ENCODE data around the gene TRPC5OS. TPM values are rescaled to one million over a fixed set of nuclear protein-coding genes. Genes with fewer than 3 reads are reported as not detected.

Gene TRPC5OS
- polyA plus RNA-seq (ENCODE audit: insufficient read length in 3 of 3), result under 1 TPM; 0.14 to 0.26 (median 0.18) TPM

- no peak for DNase-seq (ENCODE audit: low read depth in 3 of 3, low spot score in 2 of 3)
Observed at GRCh38 chrX:111875881-111876280, at the start of gene TRPC5OS. TSS of gene TRPC5OS (plus strand) at chrX:111876181. CDS start at chrX:111901850, 25,669 bp downstream.

- no peak for DNase-seq (ENCODE audit: low read depth in 3 of 3, low spot score in 2 of 3)
Observed at GRCh38 chrX:111829345-111829744, 46.6 kb upstream of the TRPC5OS start.

GRCh38 chrX:111830571-111830970, 45.4 kb upstream of the TRPC5OS start:
- no peak for DNase-seq (ENCODE audit: low read depth in 3 of 3, low spot score in 2 of 3)

DNA sequence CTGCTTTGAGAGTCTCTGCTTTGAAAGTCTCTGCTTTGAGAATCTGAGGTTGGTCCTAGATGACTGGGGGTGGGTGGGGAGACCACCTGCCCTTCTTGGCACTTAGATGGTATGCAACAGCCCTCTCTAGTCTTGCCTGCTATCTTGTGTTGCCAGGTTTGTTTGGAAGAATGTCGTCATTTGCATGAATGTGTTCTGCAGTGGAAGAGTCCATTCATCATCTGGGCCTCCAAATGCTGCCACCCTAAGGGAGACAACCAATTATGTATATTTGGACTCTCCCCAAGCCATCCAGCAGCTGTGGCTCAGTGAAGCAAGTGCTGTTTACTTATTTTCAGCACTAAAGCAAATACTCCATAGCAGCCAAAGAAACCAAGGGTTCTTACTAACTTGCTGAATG, 44.6 kb upstream of the TRPC5OS start:
- no peak for DNase-seq (ENCODE audit: low read depth in 3 of 3, low spot score in 2 of 3)

DNA sequence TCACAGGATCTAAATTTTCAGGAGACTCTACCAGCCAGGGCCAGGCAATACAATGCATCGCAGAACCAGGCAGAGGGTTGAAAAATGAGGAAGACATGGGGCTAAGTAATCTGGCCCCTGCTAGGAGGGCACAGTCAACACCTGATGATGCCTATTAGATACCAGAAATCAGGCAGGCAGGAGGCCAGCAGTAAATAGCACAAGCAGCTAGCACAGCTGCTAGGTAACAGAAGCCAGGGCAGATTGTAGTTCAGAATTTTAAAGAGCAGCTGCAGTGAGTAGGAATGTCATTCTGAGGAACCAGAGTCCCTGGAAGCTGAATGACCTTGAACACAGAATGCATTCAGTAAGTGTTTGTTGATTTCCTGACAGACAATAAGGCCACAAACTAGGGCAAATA, 38.8 kb upstream of the TRPC5OS start:
- no peak for DNase-seq (ENCODE audit: low read depth in 3 of 3, low spot score in 2 of 3)

DNA sequence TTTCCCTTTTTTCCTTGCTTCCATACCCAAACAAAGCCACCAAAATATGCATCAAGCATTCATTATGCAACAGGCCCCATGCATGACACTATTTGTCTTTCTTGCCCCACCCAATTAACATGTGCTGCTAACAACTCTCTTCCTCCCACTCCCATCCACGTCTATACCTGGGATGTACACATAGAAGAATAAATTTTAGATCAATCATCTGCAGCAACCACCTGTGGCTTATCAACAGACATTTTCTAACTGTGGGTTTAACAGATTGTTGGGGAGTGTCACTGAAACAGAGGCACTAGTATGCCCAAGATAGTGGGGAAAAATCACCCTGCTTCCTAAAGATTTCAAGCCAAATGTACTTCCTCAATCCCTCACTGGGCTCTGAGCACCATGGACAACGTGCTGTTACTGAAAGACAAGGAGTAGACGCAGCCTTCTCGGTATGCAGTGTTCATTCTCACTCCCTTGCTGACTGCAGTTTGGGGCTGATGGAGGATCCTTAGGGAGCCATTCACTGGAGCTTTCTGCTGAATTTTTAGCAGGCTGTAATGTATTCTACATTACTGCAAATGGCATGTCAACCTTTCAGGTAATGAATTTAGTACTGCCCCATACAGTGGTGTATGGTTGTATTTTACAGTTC, 28.4 kb upstream of the TRPC5OS start:
- DNase-seq (ENCODE audit: low read depth in 3 of 3, low spot score in 2 of 3), result no peak

- no peak for DNase-seq (ENCODE audit: low read depth in 3 of 3, low spot score in 2 of 3)
Observed at GRCh38 chrX:111848541-111848940, 27.4 kb upstream of the TRPC5OS start.

DNA sequence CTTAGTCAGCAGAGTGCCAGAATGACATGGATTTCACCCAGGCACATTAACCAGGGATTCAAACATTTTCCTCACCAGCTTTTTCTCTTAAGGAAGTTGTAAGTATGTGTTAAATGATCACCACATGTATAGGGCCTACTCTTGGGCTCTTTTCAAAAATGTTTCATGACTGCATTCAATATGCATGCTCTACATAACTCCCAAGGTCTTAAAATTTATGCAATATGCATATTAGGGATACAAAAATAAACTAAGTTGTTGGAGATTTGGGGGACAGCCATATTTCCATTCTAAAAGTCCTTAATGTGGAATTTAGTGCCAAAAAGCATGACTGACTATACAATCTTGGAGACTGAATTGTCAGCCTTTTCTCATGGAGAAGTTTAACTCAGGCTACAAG, 25.0 kb upstream of the TRPC5OS start:
- no peak for DNase-seq (ENCODE audit: low read depth in 3 of 3, low spot score in 2 of 3)

DNA sequence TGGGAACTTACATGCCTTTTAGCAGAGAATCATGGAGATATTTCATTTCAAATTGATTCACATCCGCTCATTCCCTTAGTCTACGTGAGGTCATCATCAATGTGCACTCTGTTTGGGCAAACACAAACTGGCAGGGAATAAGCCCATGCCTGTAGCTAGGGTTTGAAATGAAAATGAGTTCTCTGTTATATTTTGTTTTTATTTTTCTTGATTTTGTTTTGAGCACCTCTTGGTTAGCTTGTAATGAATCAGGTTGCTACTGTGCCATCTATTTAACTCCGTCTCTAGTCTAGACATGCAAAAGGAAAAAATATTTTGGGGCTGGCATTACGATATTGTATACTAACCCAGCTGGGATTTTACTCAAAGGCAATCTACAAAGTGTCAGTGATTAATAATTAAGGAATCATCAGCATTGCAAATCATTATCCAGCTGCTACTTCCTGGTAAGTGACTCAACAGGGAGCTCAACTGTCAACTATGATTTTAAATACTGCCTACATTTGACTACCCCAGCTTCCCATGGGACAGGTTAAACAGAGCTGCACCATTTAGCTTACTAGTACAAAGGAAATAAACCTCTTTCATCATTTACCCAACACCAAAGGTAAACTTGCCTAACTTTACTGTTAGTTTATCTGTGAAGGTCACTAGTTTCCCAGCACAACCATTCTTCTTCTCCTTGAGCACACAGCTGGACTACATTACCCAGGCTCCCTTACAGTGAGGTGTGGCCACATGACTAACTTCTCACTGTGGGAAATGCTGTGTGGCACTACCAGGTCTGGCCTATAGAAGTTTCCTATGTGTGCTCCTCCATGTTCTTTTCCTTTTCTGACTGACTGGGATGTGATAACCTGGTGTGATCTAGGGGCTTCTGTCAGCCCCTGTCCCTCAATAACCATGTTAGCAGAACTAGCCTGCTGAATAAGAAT, 21.2 kb upstream of the TRPC5OS start:
- DNase-seq (ENCODE audit: low read depth in 3 of 3, low spot score in 2 of 3), result no peak

GRCh38 chrX:111857534-111858060, 18.4 kb upstream of the TRPC5OS start:
- DNase-seq (ENCODE audit: low read depth in 3 of 3, low spot score in 2 of 3), result no peak

GRCh38 chrX:111861605-111862004, 14.4 kb upstream of the TRPC5OS start:
- no peak for DNase-seq (ENCODE audit: low read depth in 3 of 3, low spot score in 2 of 3)

GRCh38 chrX:111867236-111867635, 8.7 kb upstream of the TRPC5OS start:
- no peak for DNase-seq (ENCODE audit: low read depth in 3 of 3, low spot score in 2 of 3)

DNA sequence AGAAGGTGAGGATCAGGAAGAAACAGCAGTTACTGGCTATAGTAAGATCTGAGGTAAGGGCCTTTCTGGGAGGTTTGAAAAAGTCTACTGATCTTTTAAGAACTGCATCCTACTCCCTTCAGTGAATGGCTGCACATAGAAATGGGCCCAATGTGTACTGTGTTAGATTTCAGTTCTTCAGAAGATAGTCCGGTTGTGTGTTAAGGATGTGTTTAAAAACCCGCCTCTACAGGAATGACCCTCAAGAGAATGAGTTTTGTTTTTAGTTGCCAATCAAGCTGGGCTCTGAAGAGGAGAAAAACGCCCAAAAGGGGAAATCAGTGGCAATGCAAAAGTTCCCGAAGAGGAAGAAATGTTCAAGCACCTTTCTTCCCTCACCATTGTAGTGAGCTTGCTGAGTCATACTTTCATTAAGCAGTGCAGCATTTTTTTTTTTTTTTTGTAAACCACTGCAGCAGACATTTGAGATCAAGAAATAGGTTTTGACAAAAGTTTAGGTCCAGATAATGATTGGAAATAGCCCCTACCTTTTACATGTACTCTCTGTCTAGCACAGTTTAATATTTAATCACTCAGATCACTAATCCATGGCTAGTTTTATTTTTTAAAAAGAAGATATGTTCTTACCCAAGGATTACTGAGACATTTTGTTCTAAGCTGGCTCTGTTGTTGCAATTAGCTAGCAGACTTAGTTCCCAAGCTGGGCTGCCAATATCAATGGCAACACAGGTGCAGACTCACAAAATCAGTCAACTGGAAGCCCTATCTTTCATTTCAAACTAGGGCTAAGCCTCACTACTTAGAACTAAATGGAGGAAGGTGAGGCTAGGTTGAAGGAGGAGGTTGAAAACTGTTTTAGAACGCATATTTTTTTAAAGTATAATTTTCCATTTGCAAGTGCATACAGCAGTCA, 7.0 kb upstream of the TRPC5OS start:
- DNase-seq (ENCODE audit: low read depth in 3 of 3, low spot score in 2 of 3), result no peak

GRCh38 chrX:111869639-111870034, 6.3 kb upstream of the TRPC5OS start:
- peak in 2 of 3 donors; percentile 13 to 27 for DNase-seq (ENCODE audit: low read depth in 3 of 3, low spot score in 2 of 3)

GRCh38 chrX:111874241-111874640, 1.7 kb upstream of the TRPC5OS start:
- no peak for DNase-seq (ENCODE audit: low read depth in 3 of 3, low spot score in 2 of 3)

DNA sequence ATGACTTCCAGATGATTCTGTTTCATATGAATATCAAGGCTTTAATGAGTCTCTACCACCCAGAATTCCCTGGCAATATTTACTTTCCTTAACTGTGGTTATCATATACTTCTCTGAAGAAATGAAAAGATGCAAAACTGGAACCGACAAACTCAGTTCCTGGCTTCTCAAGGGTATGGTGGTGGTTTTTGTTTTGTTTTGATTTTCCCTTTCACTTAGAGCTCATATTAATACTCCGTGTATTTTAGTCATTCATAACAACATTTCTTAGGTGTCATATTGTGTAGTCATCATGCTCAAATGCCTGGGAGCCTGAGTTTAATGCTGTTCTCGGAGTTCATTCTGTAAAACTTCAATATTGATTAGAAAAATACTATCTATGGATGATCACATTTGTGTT, 665 bp downstream of the TRPC5OS start:
- no peak for DNase-seq (ENCODE audit: low read depth in 3 of 3, low spot score in 2 of 3)

GRCh38 chrX:111877681-111878080, 1.7 kb downstream of the TRPC5OS start:
- DNase-seq (ENCODE audit: low read depth in 3 of 3, low spot score in 2 of 3), result no peak

DNA sequence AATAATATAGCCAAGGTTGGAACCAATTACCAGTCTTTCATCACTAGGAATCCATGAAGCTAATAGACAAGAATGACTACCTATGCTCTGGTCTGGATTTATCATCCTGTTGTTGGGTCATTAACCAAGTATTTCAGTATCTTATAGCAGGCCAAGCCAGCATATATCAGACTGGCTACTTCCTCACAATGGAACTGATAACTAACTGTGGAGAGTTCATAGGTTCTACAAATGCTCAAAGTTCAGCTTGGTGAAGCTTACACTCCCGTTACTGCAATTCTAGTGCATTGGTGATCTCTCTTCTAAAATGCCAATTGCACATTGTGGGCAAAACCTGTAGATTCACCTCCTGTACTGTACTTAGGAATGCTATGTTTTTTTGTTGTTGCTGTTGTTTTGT, 4.8 kb downstream of the TRPC5OS start:
- no peak for DNase-seq (ENCODE audit: low read depth in 3 of 3, low spot score in 2 of 3)

DNA sequence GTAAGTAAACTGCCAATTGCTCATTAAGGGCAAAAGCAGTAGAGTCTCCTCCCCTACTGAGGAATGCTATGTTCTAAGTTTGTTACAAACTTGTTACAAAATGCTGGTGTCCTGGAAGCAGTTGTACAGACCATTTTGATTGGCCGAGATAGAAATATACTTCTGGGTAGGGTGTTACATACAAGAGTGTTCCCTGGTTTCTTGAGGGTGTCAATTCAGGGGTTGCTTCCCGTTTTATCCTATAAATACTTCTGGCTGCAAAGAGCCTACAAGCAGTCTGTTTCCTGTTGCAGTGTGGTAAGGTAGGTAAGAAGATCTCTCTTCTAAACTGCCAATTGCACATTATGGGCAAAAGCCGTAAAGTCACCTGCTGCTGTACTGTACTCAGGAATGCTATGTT, 5.7 kb downstream of the TRPC5OS start:
- DNase-seq (ENCODE audit: low read depth in 3 of 3, low spot score in 2 of 3), result no peak

GRCh38 chrX:111886678-111887077, 10.7 kb downstream of the TRPC5OS start:
- DNase-seq (ENCODE audit: low read depth in 3 of 3, low spot score in 2 of 3), result no peak

- DNase-seq (ENCODE audit: low read depth in 3 of 3, low spot score in 2 of 3), result no peak
Observed at GRCh38 chrX:111888600-111888999, 12.6 kb downstream of the TRPC5OS start.

All from right renal cortex interstitium (tissue), 3 donors.